Stimulated activated CD4-positive, alpha-beta T cell treated with anti-CD3 and anti-CD28 coated beads, Interleukin-4, amount 100 ng/mL, for 48 hours (primary cell): ENCODE results near the gene KRI1.
"Not testable (repeated sequence)": the region's sequence is repeated elsewhere in the genome, so short reads cannot be mapped to it uniquely, and the experiment has no call there.

Experiments used
- DNase-seq, 2 donors: peaks; one replicate each; pipeline ENCODE4 v3.0.0-alpha.2; 2020; ENCODE audit warnings: low read depth in 2 of 2

The KRI1 gene

GRCh38 chr19:10575011-10575716 is 9.4 kb upstream of the KRI1 start:
- DNase-seq = no peak

- no peak for DNase-seq
Measured at GRCh38 chr19:10574462-10574861, 8.7 kb upstream of the KRI1 start.

- DNase-seq = not testable (repeated sequence)
Measured at GRCh38 chr19:10573793-10574192, 8.0 kb upstream of the KRI1 start.

GRCh38 chr19:10568826-10569651 is 3.2 kb upstream of the KRI1 start, which contains the start of gene CDKN2D:
CDKN2D (minus strand) TSS chr19:10568979; CDS start chr19:10568653, 326 bp downstream.
- DNase-seq = peak; percentile 100

GRCh38 chr19:10568062-10568825 is 2.4 kb upstream of the KRI1 start:
- peak; percentile 49 to 50 for DNase-seq

GRCh38 chr19:10567656-10568055 is 1.8 kb upstream of the KRI1 start:
- DNase-seq = no peak

GRCh38 chr19:10566658-10567410 is 1.0 kb upstream of the KRI1 start:
- DNase-seq = peak; percentile 39 to 46

- DNase-seq = no peak
Measured at GRCh38 chr19:10566408-10566657, 523 bp upstream of the KRI1 start.

GRCh38 chr19:10565028-10565566 is 713 bp downstream of the KRI1 start:
- peak; percentile 44 to 54 for DNase-seq

GRCh38 chr19:10562609-10563008 is 3.2 kb downstream of the KRI1 start:
- DNase-seq = no peak

- no peak for DNase-seq
Measured at GRCh38 chr19:10560154-10560553, 5.7 kb downstream of the KRI1 start.

GRCh38 chr19:10557603-10558197 is 8.1 kb downstream of the KRI1 start:
- DNase-seq = no peak

GRCh38 chr19:10555610-10555973 is 10.2 kb downstream of the KRI1 start:
- no peak for DNase-seq

- DNase-seq = no peak
Measured at GRCh38 chr19:10554760-10555609, 10.8 kb downstream of the KRI1 start.

- no peak for DNase-seq
Measured at GRCh38 chr19:10553943-10554381, 11.8 kb downstream of the KRI1 start.

- no peak for DNase-seq
Measured at GRCh38 chr19:10553087-10553667, 12.6 kb downstream of the KRI1 start.

- no peak for DNase-seq
Measured at GRCh38 chr19:10552510-10553053, 13.2 kb downstream of the KRI1 start.

GRCh38 chr19:10551698-10552301 is 14.0 kb downstream of the KRI1 start:
- DNase-seq = no peak

- not testable (repeated sequence) for DNase-seq
Measured at GRCh38 chr19:10551006-10551405, 14.8 kb downstream of the KRI1 start.
